ENCODE results near the gene ENPP6.

Gene ENPP6

GRCh38 chr4:184153781-184154180 lies 63.9 kb downstream of the ENPP6 start:
- no peaks in the 10 kb centered on the region for H3K9me3 ChIP-seq (ENCODE audit: control insufficient read depth, insufficient read depth, low read depth, low read length)
- POLR2A ChIA-PET = no interaction called here
- CTCF ChIA-PET = interaction anchor here (0.6 to 1.2 kb wide), 2 partner anchors 53 to 54 kb away, joined by 3 read pairs; no protein-coding TSS in a partner anchor
- H3K27ac ChIP-seq (ENCODE audit: extremely low read depth, low read depth, low read length) = no peak overlapping the region
- no peaks in the 10 kb centered on the region for H3K36me3 ChIP-seq (ENCODE audit: control insufficient read depth in 2 of 2, insufficient read depth in 1 of 2, low read length in 2 of 2)
- H3K4me3 ChIP-seq (ENCODE audit: low read depth, low read length) = no peak overlapping the region
- TF ChIP-seq ZNF776 (tag by site-specific recombination; IDR thresholded peaks at IDR 0.05; ENCODE audit: borderline replicate concordance) = no peak
- no peaks in the 10 kb centered on the region; the same call in 1 of the 2 replicates for H3K4me1 ChIP-seq (ENCODE audit: control insufficient read depth, insufficient read depth, low read length)

DNA sequence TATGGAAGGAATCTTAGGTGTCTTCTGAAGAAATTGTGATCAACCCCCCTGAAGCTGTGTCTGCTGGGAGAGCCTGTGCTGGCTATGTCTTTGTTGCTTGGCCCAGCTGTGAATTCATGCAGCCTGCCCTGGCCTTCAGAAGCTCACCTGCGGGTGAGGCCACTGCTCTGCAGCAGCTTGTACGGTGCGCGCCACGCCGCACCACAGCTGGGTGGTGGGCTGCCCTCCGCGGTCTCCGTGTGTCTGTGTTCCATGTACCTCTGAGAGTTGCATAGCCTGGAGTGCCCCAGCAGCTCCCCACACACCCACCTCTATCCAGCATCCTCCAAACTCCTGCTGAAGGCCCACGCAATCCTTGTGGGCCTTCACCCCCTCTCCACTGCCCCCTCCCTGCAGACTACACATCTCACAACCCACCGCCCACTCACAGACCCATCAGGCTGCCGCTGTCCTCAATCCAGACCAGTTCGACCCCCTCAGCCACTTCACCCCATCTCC lies 65.6 kb downstream of the ENPP6 start:
- H3K27ac ChIP-seq (ENCODE audit: extremely low read depth, low read depth, low read length) = no peak overlapping the region
- no peaks in the 10 kb centered on the region for H3K9me3 ChIP-seq (ENCODE audit: control insufficient read depth, insufficient read depth, low read depth, low read length)
- no peak overlapping the region for H3K4me3 ChIP-seq (ENCODE audit: low read depth, low read length)
- POLR2A ChIA-PET = no interaction called here
- no peak for TF ChIP-seq ZNF416 (tag by site-specific recombination; IDR thresholded peaks at IDR 0.05)
- TF ChIP-seq ZNF473 (tag by site-specific recombination; IDR thresholded peaks at IDR 0.05) = no peak
- no peak for TF ChIP-seq REST (tag by site-specific recombination; IDR thresholded peaks at IDR 0.05)
- no peak for TF ChIP-seq SETDB1 (IDR thresholded peaks at IDR 0.05; ENCODE audit: insufficient read length, low read length)
- no peak for TF ChIP-seq ZNF621 (tag by site-specific recombination; IDR thresholded peaks at IDR 0.05)
- no peak for TF ChIP-seq ZNF549 (tag by site-specific recombination; IDR thresholded peaks at IDR 0.05)
- TF ChIP-seq ZNF423 (tag by site-specific recombination; IDR thresholded peaks at IDR 0.05) = no peak
- TF ChIP-seq, protein P1, sequence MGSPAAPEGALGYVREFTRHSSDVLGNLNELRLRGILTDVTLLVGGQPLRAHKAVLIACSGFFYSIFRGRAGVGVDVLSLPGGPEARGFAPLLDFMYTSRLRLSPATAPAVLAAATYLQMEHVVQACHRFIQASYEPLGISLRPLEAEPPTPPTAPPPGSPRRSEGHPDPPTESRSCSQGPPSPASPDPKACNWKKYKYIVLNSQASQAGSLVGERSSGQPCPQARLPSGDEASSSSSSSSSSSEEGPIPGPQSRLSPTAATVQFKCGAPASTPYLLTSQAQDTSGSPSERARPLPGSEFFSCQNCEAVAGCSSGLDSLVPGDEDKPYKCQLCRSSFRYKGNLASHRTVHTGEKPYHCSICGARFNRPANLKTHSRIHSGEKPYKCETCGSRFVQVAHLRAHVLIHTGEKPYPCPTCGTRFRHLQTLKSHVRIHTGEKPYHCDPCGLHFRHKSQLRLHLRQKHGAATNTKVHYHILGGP (tag by site-specific recombination; IDR thresholded peaks at IDR 0.05) = no peak
- no peak for TF ChIP-seq ZNF629 (tag by site-specific recombination; IDR thresholded peaks at IDR 0.05)
- TF ChIP-seq RBAK (tag by site-specific recombination; IDR thresholded peaks at IDR 0.05) = no peak
- no peak for TF ChIP-seq ZNF76 (tag by site-specific recombination; IDR thresholded peaks at IDR 0.05; ENCODE audit: borderline replicate concordance, low read depth)
- TF ChIP-seq ZNF24 (tag by site-specific recombination; IDR thresholded peaks at IDR 0.05) = no peak
- no peak for TF ChIP-seq ZNF585B (tag by site-specific recombination; IDR thresholded peaks at IDR 0.05)
- TF ChIP-seq, protein P2, sequence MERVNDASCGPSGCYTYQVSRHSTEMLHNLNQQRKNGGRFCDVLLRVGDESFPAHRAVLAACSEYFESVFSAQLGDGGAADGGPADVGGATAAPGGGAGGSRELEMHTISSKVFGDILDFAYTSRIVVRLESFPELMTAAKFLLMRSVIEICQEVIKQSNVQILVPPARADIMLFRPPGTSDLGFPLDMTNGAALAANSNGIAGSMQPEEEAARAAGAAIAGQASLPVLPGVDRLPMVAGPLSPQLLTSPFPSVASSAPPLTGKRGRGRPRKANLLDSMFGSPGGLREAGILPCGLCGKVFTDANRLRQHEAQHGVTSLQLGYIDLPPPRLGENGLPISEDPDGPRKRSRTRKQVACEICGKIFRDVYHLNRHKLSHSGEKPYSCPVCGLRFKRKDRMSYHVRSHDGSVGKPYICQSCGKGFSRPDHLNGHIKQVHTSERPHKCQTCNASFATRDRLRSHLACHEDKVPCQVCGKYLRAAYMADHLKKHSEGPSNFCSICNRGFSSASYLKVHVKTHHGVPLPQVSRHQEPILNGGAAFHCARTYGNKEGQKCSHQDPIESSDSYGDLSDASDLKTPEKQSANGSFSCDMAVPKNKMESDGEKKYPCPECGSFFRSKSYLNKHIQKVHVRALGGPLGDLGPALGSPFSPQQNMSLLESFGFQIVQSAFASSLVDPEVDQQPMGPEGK (tag by site-specific recombination; IDR thresholded peaks at IDR 0.05) = no peak
- TF ChIP-seq KLF1 (tag by site-specific recombination; IDR thresholded peaks at IDR 0.05) = no peak
- TF ChIP-seq, protein P3, sequence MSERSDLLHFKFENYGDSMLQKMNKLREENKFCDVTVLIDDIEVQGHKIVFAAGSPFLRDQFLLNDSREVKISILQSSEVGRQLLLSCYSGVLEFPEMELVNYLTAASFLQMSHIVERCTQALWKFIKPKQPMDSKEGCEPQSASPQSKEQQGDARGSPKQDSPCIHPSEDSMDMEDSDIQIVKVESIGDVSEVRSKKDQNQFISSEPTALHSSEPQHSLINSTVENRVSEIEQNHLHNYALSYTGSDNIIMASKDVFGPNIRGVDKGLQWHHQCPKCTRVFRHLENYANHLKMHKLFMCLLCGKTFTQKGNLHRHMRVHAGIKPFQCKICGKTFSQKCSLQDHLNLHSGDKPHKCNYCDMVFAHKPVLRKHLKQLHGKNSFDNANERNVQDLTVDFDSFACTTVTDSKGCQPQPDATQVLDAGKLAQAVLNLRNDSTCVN (tag by site-specific recombination; optimal IDR thresholded peaks at IDR 0.05) = no peak
- no peak for TF ChIP-seq ZBTB48 (tag by site-specific recombination; IDR thresholded peaks at IDR 0.05)
- TF ChIP-seq ZNF521 (tag by site-specific recombination; IDR thresholded peaks at IDR 0.05) = no peak
- no peak for TF ChIP-seq ZBTB6 (tag by site-specific recombination; IDR thresholded peaks at IDR 0.05)
- CTCF ChIA-PET = no interaction called here
- no peaks in the 10 kb centered on the region; the same call in 1 of the 2 replicates for H3K4me1 ChIP-seq (ENCODE audit: control insufficient read depth, insufficient read depth, low read length)
- no peaks in the 10 kb centered on the region for H3K36me3 ChIP-seq (ENCODE audit: control insufficient read depth in 2 of 2, insufficient read depth in 1 of 2, low read length in 2 of 2)

Data from HEK293 (cell line).